Cardiac septum (tissue), 1 donor: ENCODE results near the gene ERN2. TPM values are rescaled to one million over a fixed set of nuclear protein-coding genes. Genes with fewer than 3 reads are reported as not detected.

Experiments used
- DNase-seq: peaks from one replicate; pipeline ENCODE4 v3.0.0-alpha.2; 2020; ENCODE audit warnings: low spot score
- intact Hi-C: fragments of 100-400 bp; cut with DNase I; formaldehyde crosslinking; loops from one replicate; pipeline ENCODE4 v1.14.0; 2022
- total RNA-seq: library from RNA; stranded (reverse); fragmentation: NEBNext Ultra II Directional; extraction: Animal tissue kit (Norgen Biotek cat#: 25700); gene quantifications from one replicate; pipeline ENCODE4 v1.2.1, GENCODE V29; 2021
- donor health status: DM: no; HTN: no; CAD: no.

ERN2 gene
- total RNA-seq, 1 donor from 2014 or later, result not detected

DNA sequence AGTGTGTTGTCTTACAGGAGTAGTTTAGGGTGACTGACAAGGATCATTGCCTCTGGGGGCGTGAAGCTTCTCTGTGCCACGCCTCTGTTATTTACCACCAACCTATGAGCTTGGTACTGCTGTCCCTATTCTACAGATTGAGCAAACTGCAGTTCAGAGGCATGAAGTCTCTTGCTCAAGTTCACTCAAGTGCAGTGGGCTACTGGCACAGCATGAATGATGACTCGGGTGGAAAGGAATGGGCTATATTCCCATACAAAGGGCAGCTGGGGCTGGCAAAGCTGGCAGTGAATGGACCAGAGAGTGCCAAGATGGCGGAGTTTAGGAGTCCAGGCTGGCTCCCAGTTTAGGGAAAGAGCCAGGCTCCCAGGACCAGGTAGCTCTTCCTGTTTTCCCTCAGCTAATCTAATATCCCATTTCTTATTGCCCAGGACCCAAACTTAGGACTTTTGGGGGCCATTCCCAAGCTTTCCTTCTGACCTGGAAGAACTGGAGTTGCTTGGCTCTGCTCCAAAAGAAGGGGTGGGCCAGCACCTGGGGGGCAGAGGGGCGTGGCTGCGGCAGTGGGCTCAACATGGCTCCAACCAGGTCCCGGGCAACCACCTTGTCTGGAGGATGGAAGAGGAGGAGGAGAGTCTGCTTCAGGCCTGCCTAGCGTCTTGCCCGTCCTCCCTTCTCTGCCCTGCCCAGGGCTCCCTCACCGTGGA, 21.4 kb downstream of the ERN2 start:
- no peak for DNase-seq
- intact Hi-C loops, result no loop called here

DNA sequence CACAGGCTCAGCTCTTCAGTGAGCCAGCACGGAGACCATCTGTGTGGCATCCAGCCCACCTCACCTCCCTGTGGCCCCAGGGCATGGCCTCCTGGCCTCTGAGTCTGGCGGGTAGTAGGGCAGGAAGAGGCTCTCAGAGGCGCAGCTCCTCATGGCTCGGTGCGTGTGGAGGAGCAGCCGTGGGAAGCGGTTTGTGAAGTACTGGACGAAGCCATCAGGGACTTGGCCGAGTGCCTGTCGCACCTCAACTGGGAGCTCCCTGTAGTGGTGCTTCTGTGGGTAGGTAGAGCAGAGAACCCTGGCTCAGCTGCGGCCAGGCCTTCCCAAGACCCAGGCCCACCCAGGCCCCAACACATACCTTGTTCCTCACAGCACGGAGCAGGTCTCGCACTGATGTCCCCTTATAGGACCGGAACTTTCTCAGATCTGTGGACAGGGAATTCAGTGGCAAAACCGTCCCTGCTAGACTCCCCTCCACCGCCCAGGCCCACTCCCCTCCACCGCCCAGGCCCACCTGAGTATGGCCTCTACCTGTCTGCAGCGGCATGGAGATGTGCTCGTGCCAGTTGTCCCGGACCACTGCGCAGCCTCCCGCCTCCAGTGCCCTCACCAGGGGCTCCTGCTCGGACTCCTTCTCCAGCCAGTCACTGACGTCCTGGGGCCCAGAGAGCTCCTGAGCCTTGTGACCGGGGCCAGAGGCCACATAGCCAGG, 22.1 kb downstream of the ERN2 start:
- DNase-seq, result no peak
- intact Hi-C loops, result no loop called here

DNA sequence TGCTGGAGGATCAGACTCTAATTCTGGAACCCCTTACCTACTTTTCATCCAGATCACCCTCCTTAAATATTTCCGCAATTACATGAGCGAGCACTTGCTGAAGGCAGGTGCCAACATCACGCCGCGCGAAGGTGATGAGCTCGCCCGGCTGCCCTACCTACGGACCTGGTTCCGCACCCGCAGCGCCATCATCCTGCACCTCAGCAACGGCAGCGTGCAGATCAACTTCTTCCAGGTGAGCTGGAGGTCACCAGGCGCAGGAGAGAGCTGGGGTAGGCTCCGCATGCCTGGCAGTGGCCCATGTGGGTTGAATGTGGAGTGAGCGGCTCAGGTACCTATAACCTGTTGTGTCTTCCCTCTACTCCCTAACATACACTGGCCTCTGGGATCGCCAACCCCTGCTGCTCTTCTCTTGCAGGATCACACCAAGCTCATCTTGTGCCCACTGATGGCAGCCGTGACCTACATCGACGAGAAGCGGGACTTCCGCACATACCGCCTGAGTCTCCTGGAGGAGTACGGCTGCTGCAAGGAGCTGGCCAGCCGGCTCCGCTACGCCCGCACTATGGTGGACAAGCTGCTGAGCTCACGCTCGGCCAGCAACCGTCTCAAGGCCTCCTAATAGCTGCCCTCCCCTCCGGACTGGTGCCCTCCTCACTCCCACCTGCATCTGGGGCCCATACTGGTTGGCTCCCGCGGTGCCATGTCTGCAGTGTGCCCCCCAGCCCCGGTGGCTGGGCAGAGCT, 23.4 kb downstream of the ERN2 start:
- intact Hi-C loops, result no loop called here
- DNase-seq, result no peak

DNA sequence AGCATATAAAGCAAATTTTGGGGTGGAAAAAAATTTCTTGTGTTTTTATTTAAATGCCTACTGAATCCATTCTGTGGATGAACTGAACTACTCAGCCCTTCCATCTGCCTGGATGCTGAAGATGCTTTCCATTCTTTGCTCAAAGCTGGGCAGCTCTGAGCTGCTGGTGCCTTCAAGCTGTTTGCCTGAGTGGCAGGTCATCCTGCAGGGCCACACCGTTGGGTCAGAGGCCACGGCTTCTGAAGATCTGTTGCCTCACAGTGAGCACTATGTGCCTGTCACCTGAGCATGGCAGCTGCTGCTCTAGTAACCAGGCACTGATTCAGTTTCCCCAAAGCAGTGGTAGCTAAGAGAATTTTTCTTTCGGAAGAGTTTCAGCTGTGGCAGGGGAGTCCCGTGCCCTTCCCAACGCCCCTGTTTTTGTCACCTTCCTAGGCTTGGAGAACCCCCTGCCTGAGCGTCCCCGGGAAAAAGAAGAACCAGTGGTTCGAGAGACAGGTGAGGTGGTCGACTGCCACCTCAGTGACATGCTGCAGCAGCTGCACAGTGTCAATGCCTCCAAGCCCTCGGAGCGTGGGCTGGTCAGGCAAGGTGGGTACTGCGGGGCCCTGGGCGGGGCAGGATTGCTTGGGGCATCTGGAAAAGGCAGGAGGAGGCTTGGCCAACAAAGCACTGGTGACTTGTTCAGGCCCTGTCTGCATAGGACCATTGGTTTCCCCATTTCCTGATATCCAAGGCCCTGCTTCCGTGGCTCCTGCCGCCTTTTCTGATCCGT, 25.8 kb downstream of the ERN2 start:
- intact Hi-C loops, result no loop called here
- no peak for DNase-seq

DNA sequence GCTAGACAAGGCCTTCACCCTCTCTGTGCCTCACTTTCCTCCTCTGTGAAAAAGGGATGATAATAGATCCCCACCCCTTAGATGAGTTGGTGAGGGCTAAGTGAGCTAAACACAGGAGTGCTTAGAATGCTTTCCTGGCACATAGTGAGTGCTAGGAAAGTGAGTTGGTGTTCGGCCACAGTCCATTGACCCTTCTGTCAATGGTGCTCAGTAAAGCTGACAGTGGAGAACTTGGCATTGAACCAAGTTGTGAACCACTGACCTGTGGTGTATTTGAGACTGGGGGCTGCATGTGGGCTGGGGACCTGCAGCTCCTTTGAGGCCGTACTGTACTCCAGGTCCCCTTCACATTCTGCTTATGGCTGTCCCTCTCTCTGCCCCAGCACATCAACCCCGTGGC, 29.5 kb downstream of the ERN2 start:
- DNase-seq, result no peak
- intact Hi-C loops, result no loop called here

DNA sequence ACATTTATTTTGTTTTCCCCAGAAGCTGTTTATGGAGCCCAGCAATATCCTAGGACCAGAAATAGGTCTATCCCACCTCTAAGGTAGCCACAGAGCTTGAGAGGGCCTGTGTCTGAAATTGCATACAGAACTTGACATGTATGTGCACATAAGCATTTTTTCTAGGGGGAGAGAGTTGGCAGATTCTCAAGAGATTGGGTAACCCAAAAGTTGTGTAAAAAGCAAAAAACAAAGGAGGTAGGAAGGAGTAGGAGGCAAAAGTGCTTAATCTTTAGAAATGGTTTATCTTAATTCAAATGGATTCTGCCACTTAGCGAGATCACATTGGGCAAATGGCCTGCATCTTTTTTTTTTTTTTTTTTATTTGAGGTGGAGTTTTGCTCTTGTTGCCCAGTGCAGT, 30.8 kb downstream of the ERN2 start:
- DNase-seq, result no peak
- intact Hi-C loops, result no loop called here

DNA sequence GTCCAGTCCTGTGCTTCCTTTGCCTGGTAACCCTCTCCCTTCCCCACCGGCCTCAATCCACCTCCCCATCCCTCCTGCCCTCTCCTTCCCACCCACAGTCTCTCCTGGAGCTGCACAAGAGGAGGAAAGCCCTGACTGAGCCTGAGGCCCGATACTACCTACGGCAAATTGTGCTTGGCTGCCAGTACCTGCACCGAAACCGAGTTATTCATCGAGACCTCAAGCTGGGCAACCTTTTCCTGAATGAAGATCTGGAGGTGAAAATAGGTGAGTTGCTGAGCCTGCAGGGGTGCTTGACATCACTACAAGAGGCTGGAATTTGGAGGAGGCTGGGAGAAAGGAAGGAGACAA, 33.1 kb downstream of the ERN2 start:
- intact Hi-C loops, result no loop called here

DNA sequence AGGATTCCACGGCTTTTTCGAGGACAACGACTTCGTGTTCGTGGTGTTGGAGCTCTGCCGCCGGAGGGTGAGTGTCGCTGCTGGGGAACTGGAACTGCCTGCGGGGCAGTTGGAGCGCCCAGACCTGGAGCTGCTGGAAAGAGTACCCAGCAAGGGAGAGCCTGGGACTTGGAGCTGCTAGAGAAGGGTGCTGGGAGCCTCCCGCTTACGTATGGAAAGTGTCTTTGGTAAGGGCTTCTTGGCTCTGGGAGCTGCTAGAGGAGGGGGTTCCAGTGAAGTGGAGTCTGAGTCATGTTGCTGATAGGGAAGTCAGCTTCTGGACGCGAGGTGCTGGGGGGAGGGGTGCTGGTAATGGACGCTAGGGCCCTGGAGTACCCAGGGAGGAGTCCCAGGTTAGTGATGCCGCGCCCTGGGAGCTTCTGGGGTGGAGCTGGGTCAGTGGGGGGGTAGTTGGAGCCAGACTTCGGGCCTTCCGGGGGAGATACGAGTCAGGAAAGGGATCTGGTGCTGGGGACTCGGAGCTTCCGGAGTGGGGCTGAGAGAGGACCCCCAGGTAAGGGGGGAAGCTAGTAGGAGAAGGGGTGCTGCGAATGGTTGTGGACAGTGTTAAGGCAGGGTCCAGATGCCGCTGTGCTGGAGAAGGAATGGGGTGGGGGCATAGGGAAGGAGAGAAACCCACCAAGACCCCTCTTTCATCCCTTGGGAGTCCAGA, 33.6 kb downstream of the ERN2 start:
- intact Hi-C loops, result no loop called here
- peak; percentile 77 for DNase-seq

More for the DNA sequence above, 33.1 kb downstream of the ERN2 start:
- peak; percentile 41 for DNase-seq

DNA sequence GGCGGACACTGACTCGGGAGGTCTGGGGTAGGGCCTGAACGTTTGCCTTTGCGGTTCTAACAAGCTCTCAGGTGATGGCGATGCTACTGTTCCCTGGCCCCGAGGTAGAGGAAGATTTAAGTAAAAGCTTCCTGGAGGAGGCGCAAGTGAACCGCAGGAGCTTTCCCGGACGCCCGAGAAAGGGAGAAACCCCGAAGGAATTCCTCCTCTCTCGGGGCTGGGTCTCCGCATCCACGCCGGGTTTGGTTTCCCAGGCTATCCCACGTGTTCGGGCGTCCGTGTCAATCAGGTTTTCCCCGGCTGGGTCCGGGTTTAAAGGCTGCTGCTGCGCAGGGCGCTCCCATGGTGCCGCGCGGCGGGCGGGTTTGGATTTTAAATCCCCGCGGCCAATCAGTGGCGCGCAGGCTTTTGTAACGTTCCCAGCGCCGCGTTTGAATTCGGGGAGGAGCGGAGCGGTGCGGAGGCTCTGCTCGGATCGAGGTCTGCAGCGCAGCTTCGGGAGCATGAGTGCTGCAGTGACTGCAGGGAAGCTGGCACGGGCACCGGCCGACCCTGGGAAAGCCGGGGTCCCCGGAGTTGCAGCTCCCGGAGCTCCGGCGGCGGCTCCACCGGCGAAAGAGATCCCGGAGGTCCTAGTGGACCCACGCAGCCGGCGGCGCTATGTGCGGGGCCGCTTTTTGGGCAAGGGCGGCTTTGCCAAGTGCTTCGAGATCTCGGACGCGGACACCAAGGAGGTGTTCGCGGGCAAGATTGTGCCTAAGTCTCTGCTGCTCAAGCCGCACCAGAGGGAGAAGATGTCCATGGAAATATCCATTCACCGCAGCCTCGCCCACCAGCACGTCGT, 34.4 kb downstream of the ERN2 start, which contains the start of gene PLK1:
Gene PLK1 (plus strand): TSS at position 460 of the 844 bp plus-strand sequence. CDS start 44 bp downstream, at position 504.
- DNase-seq, result peak; percentile 88
- intact Hi-C loops, result no loop called here

DNA sequence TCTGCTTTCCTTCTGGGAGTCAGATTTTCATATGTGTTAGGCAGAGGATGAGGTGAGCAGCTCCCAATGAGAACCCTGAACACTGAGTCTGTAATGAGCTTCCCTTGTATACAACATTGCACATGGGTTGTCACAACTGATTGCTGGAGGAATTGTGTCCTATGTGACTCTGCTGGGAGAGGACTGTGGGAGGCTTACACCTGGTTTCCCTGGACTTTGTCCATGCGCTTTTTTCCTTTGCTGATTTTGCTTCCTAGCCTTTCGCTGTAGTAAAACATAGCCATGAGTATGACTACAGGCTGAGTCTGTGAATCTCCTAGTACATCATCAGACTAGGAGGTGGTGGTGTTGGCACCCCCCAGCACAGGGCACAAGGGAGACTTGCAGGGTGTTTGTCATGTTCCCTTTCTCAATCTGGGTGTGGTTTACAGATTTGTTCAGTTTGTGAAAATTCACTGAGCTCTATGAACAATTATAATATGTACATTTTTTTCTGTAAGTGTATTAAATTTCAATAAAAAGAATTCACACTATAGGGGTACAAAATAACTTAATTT, 36.0 kb downstream of the ERN2 start:
- DNase-seq, result no peak
- intact Hi-C loops, result no loop called here

DNA sequence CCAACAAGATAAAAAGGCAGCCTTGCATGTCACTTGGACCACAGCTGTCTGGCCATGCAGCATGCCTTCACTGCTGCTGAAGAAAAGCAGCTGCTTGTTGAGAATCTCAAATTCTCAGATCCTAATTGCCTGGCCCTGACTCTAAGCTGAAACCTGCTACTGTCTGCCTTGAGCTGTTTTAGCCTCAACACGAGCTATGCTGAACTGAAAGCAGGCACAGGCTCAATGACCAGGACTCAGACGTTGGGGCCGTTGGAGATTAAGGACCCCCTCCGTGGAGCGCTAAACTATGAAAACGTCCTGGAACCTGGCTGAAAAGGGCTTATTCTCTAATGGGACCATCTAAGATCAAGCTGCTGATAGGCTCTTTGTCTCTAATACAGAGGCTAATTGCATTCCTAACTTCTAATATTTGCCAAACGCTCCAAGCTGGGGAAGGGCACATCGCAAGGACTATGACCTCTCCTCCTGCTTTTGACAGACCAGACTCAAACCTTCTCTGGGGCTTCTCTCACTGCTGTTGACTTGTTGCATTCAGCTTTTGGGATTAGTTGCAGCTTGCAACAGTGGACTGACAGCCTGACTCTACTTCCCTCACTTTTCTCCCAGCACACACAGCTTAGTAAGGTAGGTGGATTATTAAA, 38.9 kb downstream of the ERN2 start:
- intact Hi-C loops, result no loop called here

DNA sequence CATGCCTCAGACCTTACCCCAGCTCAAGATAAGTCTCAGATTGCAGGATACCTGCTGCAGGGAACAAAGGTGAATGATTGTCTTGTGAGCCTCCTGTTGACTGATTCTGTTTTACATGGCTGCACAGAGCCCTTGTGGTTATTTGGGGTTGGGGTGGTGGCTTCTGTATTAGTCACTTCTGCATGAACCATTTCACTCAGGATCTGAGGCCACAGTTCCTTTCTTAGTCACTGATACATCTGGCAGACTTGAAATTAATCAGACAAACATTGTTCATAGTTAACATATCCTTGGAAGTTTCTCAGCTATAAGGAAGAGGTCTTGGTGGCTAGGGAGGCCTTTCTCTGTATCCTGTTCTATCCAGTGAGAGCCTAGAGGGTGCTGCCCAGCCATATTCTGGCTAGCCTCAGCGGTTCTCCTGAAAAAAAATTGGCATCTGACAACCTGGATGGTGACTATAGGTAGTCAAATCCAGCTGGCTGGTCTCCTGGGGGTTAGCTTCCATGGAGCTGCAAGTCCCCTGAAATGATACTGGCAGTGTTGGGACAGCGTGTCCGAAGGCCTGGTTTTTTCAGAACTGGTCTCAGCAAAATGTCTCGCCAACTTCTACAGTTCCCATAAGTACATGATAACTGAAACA, 42.8 kb downstream of the ERN2 start:
- DNase-seq, result no peak
- intact Hi-C loops, result no loop called here

More for the DNA sequence above, 38.9 kb downstream of the ERN2 start:
- no peak for DNase-seq

DNA sequence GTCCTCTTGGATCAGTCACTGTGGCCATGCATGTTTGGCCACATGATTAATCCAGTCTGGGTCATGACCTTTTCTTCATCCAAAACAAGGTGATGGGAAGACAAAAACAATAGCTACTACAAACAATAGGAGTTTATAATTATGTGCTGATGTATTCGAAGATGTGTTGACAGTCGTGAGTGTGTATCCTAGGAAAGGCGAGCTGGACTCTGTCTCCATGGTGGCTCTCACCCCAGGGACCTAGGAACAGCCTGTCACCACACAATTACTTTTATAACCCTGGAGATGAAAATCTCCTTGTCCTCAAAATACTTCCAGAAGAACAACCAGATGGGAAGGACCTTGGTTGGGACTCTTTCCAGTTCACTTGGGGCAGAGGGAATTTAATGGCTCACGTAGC, 44.1 kb downstream of the ERN2 start:
- intact Hi-C loops, result no loop called here
- no peak for DNase-seq

DNA sequence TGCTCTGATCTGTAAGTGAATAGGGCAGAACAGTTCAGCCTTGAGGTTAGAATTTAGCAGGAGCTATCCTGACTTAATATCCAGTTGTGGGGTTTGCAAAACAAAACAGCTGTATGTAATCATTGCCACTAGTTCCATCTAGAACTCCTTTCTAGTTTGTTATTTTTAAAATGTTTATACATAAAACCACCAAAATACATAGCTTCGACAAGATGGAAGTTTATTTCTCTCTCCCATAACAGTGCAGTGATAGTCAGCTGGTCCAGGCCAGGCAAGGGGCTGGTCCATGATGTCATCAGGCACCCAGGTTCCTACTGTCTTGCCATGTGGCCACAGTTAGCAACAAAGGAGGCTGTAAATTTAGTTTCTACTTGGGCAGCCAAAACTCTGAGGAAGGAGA, 44.8 kb downstream of the ERN2 start:
- intact Hi-C loops, result no loop called here
- no peak for DNase-seq

DNA sequence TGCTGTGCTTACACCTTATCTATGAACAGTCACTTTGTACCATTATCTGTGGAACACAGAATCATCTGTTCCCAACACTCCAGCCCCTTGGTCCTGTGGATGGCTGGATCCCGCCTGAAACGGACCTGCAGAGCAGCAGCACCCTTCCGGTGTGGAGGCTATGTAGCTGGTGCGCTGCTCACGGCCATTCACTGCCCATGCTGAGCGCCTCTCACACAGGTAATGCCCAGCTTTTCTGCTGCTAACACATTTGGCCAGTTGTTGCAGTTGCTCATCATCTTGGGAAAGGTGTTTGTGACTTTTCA, 45.7 kb downstream of the ERN2 start:
- no peak for DNase-seq
- intact Hi-C loops, result no loop called here

DNA sequence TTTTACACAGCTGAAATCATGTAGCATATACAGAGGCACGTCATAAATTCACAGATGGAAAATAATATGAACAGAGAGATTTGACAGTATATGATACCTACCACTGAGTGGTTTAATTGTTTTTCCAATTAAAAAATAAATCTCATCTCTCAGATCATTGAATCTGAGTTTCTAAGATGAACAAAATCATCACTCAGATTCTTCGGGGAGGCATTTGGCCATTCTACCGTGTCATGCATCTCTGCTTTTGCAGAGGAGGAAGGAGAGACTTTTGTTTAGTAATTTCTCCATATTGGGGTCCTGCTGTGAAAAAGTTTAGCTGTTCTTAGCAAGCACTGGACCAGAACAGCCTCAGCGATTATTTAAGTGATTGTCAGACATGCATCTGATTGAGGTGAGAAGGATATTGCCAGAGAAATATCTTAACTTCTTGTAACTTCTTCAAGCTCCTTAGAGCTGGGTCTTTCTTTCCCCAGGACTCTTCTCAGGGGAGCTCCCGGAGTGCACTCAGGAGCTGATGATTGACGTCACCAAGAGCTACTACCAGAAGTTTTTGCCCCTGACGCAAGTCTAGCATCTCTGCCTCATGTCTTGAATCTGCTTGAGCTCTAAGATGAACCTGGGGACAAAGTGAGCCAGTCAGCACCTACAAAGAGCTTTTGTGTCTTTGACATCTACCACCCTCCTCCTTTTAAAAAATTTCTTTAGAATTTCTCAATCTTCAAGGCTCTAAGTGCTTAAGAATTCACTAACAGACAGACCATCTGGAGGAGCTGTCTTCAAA, 46.3 kb downstream of the ERN2 start:
- intact Hi-C loops, result no loop called here
- no peak for DNase-seq

DNA sequence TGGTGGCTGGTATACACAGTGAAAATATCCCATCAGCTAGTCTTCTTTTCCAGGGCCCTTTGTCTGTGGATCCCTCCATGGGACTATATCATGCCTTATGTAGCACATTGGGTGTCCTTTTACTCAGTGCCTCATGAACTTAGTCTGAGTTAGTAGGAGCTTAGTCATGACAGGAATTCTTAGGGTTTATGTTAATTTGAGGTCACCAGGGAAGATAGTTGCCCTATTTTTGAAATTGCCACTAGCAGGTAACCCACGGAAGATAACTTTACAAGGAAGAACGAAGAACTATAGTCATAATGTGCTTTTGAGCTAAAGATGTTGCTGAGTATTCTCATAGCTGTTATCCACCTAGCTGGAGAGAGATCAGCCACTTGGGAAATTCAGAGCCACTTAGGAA, 49.1 kb downstream of the ERN2 start:
- no peak for DNase-seq
- intact Hi-C loops, result no loop called here
